Fibroblast of lung (primary cell): ENCODE data around the gene DMBT1. TPM values are rescaled to one million over a fixed set of nuclear protein-coding genes. Genes with fewer than 3 reads are reported as not detected.

ENCODE experiments used
- DNase-seq, 2 donors: peaks; one replicate each; pipeline versions ENCODE4 v3.0.0 to v3.0.0-alpha.2; 2010; ENCODE audit warnings: low read depth in 2 of 2
- H2AFZ ChIP-seq: 2 replicates; pipeline ENCODE4 v1.5.1; 2012; ENCODE audit warnings: low read length, control low read depth, inconsistent platforms
- H3K27ac ChIP-seq: 2 replicates; pipeline ENCODE4 v1.5.1; 2011; ENCODE audit warnings: low read length, control low read depth; ENCODE audit not compliant: insufficient read depth
- H3K27me3 ChIP-seq: 2 replicates; pipeline ENCODE4 v1.5.1; 2011; ENCODE audit warnings: mild to moderate bottlenecking, low read length; ENCODE audit not compliant: control insufficient read depth, insufficient read depth
- H3K36me3 ChIP-seq: 2 replicates; pipeline ENCODE4 v1.5.1; 2011; ENCODE audit warnings: low read length; ENCODE audit not compliant: control insufficient read depth, insufficient read depth
- H3K4me1 ChIP-seq: 2 replicates; pipeline ENCODE4 v1.5.1; 2011; ENCODE audit warnings: low read length; ENCODE audit not compliant: control insufficient read depth, insufficient read depth; ENCODE audit errors: extremely low read depth
- H3K4me2 ChIP-seq: 2 replicates; pipeline ENCODE4 v1.5.1; 2011; ENCODE audit warnings: low read length, control low read depth; ENCODE audit not compliant: insufficient read depth; ENCODE audit errors: extremely low read depth
- H3K4me3 ChIP-seq, 4 experiments: fragments of 200-600 bp in 1 of 4; sonication (generic) in 1 of 4; replicated peaks in 1 of 4; 2 replicates each; pipeline ENCODE4 v1.5.1; 2011 to 2016; ENCODE audit warnings: low read length in 4 of 4, low read depth in 3 of 4, mild to moderate bottlenecking in 3 of 4, control low read depth in 2 of 4, inconsistent platforms in 1 of 4, mixed read lengths in 1 of 4; ENCODE audit not compliant: insufficient read depth in 1 of 4; ENCODE audit errors: control extremely low read depth in 1 of 4
- H3K79me2 ChIP-seq: 2 replicates; pipeline ENCODE4 v1.5.1; 2012; ENCODE audit warnings: mild to moderate bottlenecking, low read length, inconsistent platforms; ENCODE audit not compliant: control insufficient read depth, insufficient read depth
- H3K9ac ChIP-seq: 2 replicates; pipeline ENCODE4 v1.5.1; 2011; ENCODE audit warnings: mild to moderate bottlenecking, low read length, control low read depth; ENCODE audit not compliant: insufficient read depth
- H3K9me3 ChIP-seq: 2 replicates; pipeline ENCODE4 v1.5.1; 2012; ENCODE audit warnings: low read depth, low read length; ENCODE audit not compliant: control insufficient read depth, insufficient read depth
- H4K20me1 ChIP-seq: 2 replicates; pipeline ENCODE4 v1.5.1; 2011; ENCODE audit warnings: low read length; ENCODE audit not compliant: control insufficient read depth, insufficient read depth; ENCODE audit errors: extremely low read depth
- EZH2 ChIP-seq: IDR thresholded peaks from 2 replicates; pipeline ENCODE4 v1.5.1; 2012; ENCODE audit warnings: low read length, control low read depth, mild to moderate bottlenecking; ENCODE audit errors: missing control alignments
- polyA plus RNA-seq, 2 donors: library from polyadenylated mRNA; depleted of rRNA in 1 of 2; stranded (reverse) in 1 of 2; unstranded in 1 of 2; fragments of >200 nt; gene quantifications; 2 replicates each; pipeline ENCODE4 v1.2.1, GENCODE V29; 2011 to 2012; ENCODE audit warnings: missing spikeins in 1 of 2
- total RNA-seq: library from RNA; depleted of rRNA; stranded (reverse); fragments of >200 nt; gene quantifications from 2 replicates; pipeline ENCODE4 v1.2.1, GENCODE V29; 2014
- TF ChIP-seq, protein P1 (sequence below), 2 donors: IDR thresholded peaks in 1 of 2; conservative IDR thresholded peaks in 1 of 2; 1 replicate in 1 of 2; 2 replicates in 1 of 2; pipeline ENCODE4 v1.5.1; 2011 to 2012; ENCODE audit warnings: low read length in 2 of 2, control low read depth in 1 of 2, inconsistent platforms in 1 of 2, low read depth in 1 of 2, mild to moderate bottlenecking in 1 of 2

Gene DMBT1
- total and polyA plus RNA-seq, 2 donors (not counting 1 experiment from before 2014, with no cell fraction given): under 0.01 TPM; not detected in 1

DNA sequence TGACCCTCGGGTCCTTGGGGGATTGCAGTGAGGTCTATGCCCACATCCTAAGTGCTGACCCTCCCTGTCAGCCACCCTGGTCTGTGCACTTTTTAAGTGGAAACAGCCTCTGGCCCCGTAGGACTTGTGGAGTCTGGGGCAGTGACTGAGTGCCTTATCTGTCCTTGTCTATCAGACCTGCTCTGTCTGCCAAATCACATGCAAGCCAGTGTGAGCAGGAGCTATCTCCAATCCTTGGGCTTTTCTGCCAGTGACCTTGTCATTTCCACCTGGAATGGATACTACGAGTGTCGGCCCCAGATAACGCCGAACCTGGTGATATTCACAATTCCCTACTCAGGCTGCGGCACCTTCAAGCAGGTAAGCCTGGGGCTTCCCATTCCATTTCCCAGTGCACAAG is 76.4 kb downstream of the DMBT1 start:
- Histone ChIP-seq H4K20me1 (no peaks in the 10 kb centered on the region), H3K27me3 (no peaks in the 10 kb centered on the region), H3K9ac (no peak overlapping the region), H3K4me2 (no peak overlapping the region), H2AFZ (no peak overlapping the region), H3K9me3 (no peaks in the 10 kb centered on the region), H3K27ac (no peak overlapping the region), H3K4me3 (no peak overlapping the region), H3K79me2 (no peaks in the 10 kb centered on the region), H3K4me1 (no peaks in the 10 kb centered on the region), H3K36me3 (no peaks in the 10 kb centered on the region)
- TF ChIP-seq, protein P1, sequence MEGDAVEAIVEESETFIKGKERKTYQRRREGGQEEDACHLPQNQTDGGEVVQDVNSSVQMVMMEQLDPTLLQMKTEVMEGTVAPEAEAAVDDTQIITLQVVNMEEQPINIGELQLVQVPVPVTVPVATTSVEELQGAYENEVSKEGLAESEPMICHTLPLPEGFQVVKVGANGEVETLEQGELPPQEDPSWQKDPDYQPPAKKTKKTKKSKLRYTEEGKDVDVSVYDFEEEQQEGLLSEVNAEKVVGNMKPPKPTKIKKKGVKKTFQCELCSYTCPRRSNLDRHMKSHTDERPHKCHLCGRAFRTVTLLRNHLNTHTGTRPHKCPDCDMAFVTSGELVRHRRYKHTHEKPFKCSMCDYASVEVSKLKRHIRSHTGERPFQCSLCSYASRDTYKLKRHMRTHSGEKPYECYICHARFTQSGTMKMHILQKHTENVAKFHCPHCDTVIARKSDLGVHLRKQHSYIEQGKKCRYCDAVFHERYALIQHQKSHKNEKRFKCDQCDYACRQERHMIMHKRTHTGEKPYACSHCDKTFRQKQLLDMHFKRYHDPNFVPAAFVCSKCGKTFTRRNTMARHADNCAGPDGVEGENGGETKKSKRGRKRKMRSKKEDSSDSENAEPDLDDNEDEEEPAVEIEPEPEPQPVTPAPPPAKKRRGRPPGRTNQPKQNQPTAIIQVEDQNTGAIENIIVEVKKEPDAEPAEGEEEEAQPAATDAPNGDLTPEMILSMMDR (conservative IDR thresholded peaks at IDR 0.05 in 1 of 2, IDR thresholded peaks at IDR 0.05 in 1 of 2; ENCODE audit: low read depth in 1 of 2, low read length in 2 of 2): no peak
- no peak for TF ChIP-seq EZH2
- no peak for DNase-seq

DNA sequence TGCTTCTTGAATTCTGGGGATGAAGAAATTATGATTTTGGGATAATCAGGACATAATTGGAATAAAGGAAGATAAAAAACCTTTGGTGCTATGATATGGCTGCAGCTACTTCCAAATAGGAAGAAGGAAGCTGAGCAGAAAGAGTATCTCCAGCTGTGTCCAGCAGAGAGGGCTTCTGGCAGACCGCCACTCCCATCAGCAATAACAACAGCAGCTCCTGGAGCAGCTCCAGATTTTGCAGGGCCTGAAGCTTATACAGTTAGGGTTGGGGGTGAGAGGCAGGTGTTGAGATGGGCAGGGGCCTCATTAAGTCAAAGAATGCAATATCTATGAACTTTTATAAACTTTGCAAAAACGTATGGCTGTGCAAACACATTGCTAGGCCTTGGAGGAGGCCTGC is 76.8 kb downstream of the DMBT1 start:
- Histone ChIP-seq H4K20me1 (no peaks in the 10 kb centered on the region), H3K27ac (no peak overlapping the region)
- DNase-seq: no peak

GRCh38 chr10:122638106-122638505 is 77.6 kb downstream of the DMBT1 start:
- Histone ChIP-seq H3K9ac (no peak overlapping the region), H4K20me1 (no peaks in the 10 kb centered on the region), H3K27me3 (no peaks in the 10 kb centered on the region), H3K36me3 (no peaks in the 10 kb centered on the region), H3K79me2 (no peaks in the 10 kb centered on the region), H3K4me2 (no peak overlapping the region), H2AFZ (no peak overlapping the region), H3K27ac (no peak overlapping the region), H3K9me3 (no peaks in the 10 kb centered on the region), H3K4me3 (no peak overlapping the region), H3K4me1 (no peaks in the 10 kb centered on the region)
- no peak for TF ChIP-seq EZH2
- TF ChIP-seq, protein P1 (conservative IDR thresholded peaks at IDR 0.05 in 1 of 2, IDR thresholded peaks at IDR 0.05 in 1 of 2; ENCODE audit: low read depth in 1 of 2, low read length in 2 of 2): no peak
- DNase-seq: no peak

More for the DNA sequence above, 76.8 kb downstream of the DMBT1 start:
- no peaks in the 10 kb centered on the region for H3K9me3 ChIP-seq
- no peak overlapping the region for H2AFZ ChIP-seq
- no peaks in the 10 kb centered on the region for H3K27me3 ChIP-seq
- H3K4me2 ChIP-seq: no peak overlapping the region
- no peak for TF ChIP-seq EZH2
- TF ChIP-seq, protein P1 (conservative IDR thresholded peaks at IDR 0.05 in 1 of 2, IDR thresholded peaks at IDR 0.05 in 1 of 2; ENCODE audit: low read depth in 1 of 2, low read length in 2 of 2): no peak
- H3K9ac ChIP-seq: no peak overlapping the region
- H3K36me3 ChIP-seq: no peaks in the 10 kb centered on the region
- H3K4me3 ChIP-seq: no peak overlapping the region
- no peaks in the 10 kb centered on the region for H3K79me2 ChIP-seq
- H3K4me1 ChIP-seq: no peaks in the 10 kb centered on the region
